NB4 (cell line): ENCODE results near the gene RCCD1.

Experiments used
- DNase-seq: peaks from one replicate; pipeline ENCODE4 v3.0.0; 2010; ENCODE audit warnings: low read depth
- H3K4me3 ChIP-seq: one replicate; pipeline ENCODE4 v1.5.1; 2011; ENCODE audit warnings: mild to moderate bottlenecking, low read depth, low read length, moderate library complexity
- CTCF ChIP-seq: IDR thresholded peaks from one replicate; pipeline ENCODE4 v1.5.1; 2012; ENCODE audit warnings: low read depth, low read length
- MAX ChIP-seq: IDR thresholded peaks from 2 replicates; pipeline ENCODE4 v1.6.1; 2011; ENCODE audit warnings: low read depth, low read length
- MYC ChIP-seq: IDR thresholded peaks from 2 replicates; pipeline ENCODE4 v1.6.1; 2011; ENCODE audit warnings: low read depth, low read length
- POLR2A ChIP-seq: IDR thresholded peaks from 2 replicates; pipeline ENCODE4 v1.6.1; 2011; ENCODE audit warnings: mild to moderate bottlenecking; ENCODE audit not compliant: insufficient read length; ENCODE audit errors: extremely low read depth

RCCD1 gene

GRCh38 chr15:90939756-90940155 lies 14.9 kb upstream of the RCCD1 start:
- no peak for DNase-seq
- H3K4me3 ChIP-seq: no peak overlapping the region
- TF ChIP-seq MYC (no peak), CTCF (no peak), MAX (no peak), POLR2A (no peak)

GRCh38 chr15:90941038-90941437 lies 13.6 kb upstream of the RCCD1 start:
- TF ChIP-seq CTCF: no peak
- TF ChIP-seq MYC: no peak
- no peak for TF ChIP-seq MAX
- no peak for TF ChIP-seq POLR2A
- DNase-seq: no peak
- H3K4me3 ChIP-seq: no peak overlapping the region

GRCh38 chr15:90942354-90943120 lies 12.1 kb upstream of the RCCD1 start:
- DNase-seq: no peak
- no peak for TF ChIP-seq MYC
- H3K4me3 ChIP-seq: no peak overlapping the region

- no peak for TF ChIP-seq CTCF
- TF ChIP-seq POLR2A: no peak
- DNase-seq: no peak
- no peak overlapping the region for H3K4me3 ChIP-seq
Observed at GRCh38 chr15:90945091-90945490, 9.6 kb upstream of the RCCD1 start.

GRCh38 chr15:90946538-90946937 lies 8.1 kb upstream of the RCCD1 start:
- H3K4me3 ChIP-seq: no peak overlapping the region
- no peak for DNase-seq
- TF ChIP-seq MAX (no peak), MYC (no peak), POLR2A (no peak)

GRCh38 chr15:90946941-90947576 lies 7.6 kb upstream of the RCCD1 start:
- TF ChIP-seq POLR2A (no peak), MYC (no peak), MAX (no peak), CTCF (no peak)
- DNase-seq: no peak
- H3K4me3 ChIP-seq: no peak overlapping the region
